Gastrocnemius medialis (tissue), 4 donors: ENCODE results near the gene NRG4. TPM values are rescaled to one million over a fixed set of nuclear protein-coding genes. Genes with fewer than 3 reads are reported as not detected.

ENCODE experiments used
- ATAC-seq, 2 donors: fragments of 150-250 bp; one replicate each; pipeline ENCODE4 v1.9.1; 2016
- DNase-seq, 2 donors: peaks; one replicate each; pipeline ENCODE4 v3.0.0-alpha.2; 2019
- H3K27ac ChIP-seq, 4 donors: fragments of 200-600 bp; sonication (generic); 1 replicate in 1 of 4; 2 replicates in 3 of 4; pipeline ENCODE4 v1.5.1; 2016 to 2018; ENCODE audit warnings: mild to moderate bottlenecking in 2 of 4, moderate library complexity in 1 of 4
- H3K27me3 ChIP-seq, 3 donors: fragments of 200-600 bp; sonication (generic) in 2 of 3; 1 replicate in 1 of 3; 2 replicates in 2 of 3; pipeline versions ENCODE4 v1.5.1 to v1.6.0; 2016 to 2019; ENCODE audit warnings: mild to moderate bottlenecking in 1 of 3, moderate library complexity in 1 of 3
- H3K36me3 ChIP-seq, 2 donors: fragments of 200-600 bp; sonication (generic) in 1 of 2; one replicate each; pipeline ENCODE4 v1.5.1; 2017 to 2018
- H3K4me1 ChIP-seq, 2 donors: fragments of 200-600 bp; sonication (generic) in 1 of 2; one replicate each; pipeline ENCODE4 v1.5.1; 2016 to 2017; ENCODE audit warnings: mild to moderate bottlenecking in 2 of 2
- H3K4me3 ChIP-seq, 4 donors: fragments of 200-600 bp; sonication (generic) in 3 of 4; 1 replicate in 1 of 4; 2 replicates in 3 of 4; pipeline ENCODE4 v1.5.1; 2016 to 2019; ENCODE audit warnings: mild to moderate bottlenecking in 2 of 4
- H3K9me3 ChIP-seq, 3 donors: fragments of 200-600 bp; sonication (generic) in 2 of 3; 1 replicate in 1 of 3; 2 replicates in 2 of 3; pipeline ENCODE4 v1.5.1; 2016 to 2019
- POLR2A ChIP-seq, 2 donors: fragments of 450-650 bp; IDR thresholded peaks; one replicate each; pipeline ENCODE4 v1.6.1; 2017; ENCODE audit warnings: antibody characterized with exemption in 2 of 2, mild to moderate bottlenecking in 2 of 2, moderate library complexity in 2 of 2
- in situ Hi-C, 4 donors: fragments of 200-750 bp; cut with MboI; loops; one replicate each; pipeline versions ENCODE4 v1.15.0 to v1.8.0; 2017; ENCODE audit warnings: low sequenced_read_pairs in 4 of 4
- intact Hi-C: fragments of 100-400 bp; cut with DNase I; formaldehyde crosslinking; loops from one replicate; pipeline ENCODE4 v1.15.1; 2023; ENCODE audit warnings: low total_unique reads
- total RNA-seq, 4 donors: library from RNA; depleted of rRNA; stranded (reverse); fragments of >200 nt; gene quantifications; one replicate each; pipeline versions ENCODE4 v1.1.0 to v1.2.3, GENCODE V29; 2016
- TF ChIP-seq, protein P1 (sequence below), 5 experiments: fragments of 450-650 bp in 3 of 5; fragments of 200-600 bp in 2 of 5; sonication (generic) in 2 of 5; IDR thresholded peaks in 4 of 5; conservative IDR thresholded peaks in 1 of 5; 1 replicate in 4 of 5; 2 replicates in 1 of 5; pipeline ENCODE4 v1.5.1; 2016 to 2019; ENCODE audit warnings: antibody characterized with exemption in 5 of 5, mild to moderate bottlenecking in 3 of 5, moderate library complexity in 3 of 5

Gene NRG4
- total RNA-seq, 4 donors from 2014 or later, result 2.0 to 9.8 (median 3.4) TPM

DNA sequence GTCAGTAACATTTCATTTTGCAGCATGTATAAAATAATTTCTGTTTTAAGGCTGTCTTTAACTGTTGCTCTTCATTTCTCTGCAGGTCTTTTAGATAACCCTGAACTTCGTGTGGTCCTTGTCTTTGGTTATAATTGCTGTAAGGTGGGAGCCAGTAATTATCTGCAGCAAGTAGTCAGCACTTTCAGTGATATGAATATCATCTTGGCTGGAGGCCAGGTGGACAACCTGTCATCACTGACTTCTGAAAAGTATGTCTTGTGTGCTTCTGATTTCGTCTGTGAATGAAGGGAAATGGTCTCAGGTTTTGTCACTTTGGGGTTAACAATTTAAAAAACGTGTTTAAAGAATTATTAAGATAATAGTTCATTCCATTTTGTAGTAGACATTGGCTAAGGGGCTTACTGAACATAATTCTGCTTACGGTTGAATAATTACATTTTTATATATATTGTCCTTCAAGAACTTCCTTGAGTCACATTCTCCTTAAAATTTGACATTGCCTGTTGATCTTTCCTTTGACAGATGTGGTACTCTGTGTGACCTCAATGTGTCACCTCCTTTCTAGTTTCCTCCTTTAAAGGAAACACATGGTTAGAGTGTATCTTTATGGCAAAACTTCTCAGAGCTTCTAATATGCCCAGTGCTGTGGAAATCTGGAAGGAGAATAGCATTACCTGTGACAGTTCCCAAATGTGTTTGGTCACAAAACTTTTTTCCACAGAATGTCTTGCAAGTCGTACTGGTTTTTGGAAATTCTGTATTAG is 82.2 kb downstream of the NRG4 start:
- intact Hi-C loops (loop anchor here (1.0 kb wide), 1 partner anchor 56 kb away; no protein-coding TSS in a partner anchor), in situ Hi-C loops (no loop called here)
- Histone ChIP-seq H3K4me1 (peaks cover 15 to 17% of the 10 kb centered on the region in 2 donors), H3K9me3 (no peaks in the 10 kb centered on the region), H3K27ac (no peak overlapping the region), H3K36me3 (peaks cover 0 to 39% of the 10 kb centered on the region in 2 donors), H3K27me3 (no peaks in the 10 kb centered on the region), H3K4me3 (no peak overlapping the region)
- no peak for DNase-seq
- ATAC-seq, result peak in 1 of 2 donors; percentile 49
- TF ChIP-seq POLR2A (IDR thresholded peaks at IDR 0.05), result no peak
- TF ChIP-seq, protein P1, sequence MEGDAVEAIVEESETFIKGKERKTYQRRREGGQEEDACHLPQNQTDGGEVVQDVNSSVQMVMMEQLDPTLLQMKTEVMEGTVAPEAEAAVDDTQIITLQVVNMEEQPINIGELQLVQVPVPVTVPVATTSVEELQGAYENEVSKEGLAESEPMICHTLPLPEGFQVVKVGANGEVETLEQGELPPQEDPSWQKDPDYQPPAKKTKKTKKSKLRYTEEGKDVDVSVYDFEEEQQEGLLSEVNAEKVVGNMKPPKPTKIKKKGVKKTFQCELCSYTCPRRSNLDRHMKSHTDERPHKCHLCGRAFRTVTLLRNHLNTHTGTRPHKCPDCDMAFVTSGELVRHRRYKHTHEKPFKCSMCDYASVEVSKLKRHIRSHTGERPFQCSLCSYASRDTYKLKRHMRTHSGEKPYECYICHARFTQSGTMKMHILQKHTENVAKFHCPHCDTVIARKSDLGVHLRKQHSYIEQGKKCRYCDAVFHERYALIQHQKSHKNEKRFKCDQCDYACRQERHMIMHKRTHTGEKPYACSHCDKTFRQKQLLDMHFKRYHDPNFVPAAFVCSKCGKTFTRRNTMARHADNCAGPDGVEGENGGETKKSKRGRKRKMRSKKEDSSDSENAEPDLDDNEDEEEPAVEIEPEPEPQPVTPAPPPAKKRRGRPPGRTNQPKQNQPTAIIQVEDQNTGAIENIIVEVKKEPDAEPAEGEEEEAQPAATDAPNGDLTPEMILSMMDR (IDR thresholded peaks at IDR 0.05 in 4 of 5, conservative IDR thresholded peaks at IDR 0.05 in 1 of 5), result no peak

DNA sequence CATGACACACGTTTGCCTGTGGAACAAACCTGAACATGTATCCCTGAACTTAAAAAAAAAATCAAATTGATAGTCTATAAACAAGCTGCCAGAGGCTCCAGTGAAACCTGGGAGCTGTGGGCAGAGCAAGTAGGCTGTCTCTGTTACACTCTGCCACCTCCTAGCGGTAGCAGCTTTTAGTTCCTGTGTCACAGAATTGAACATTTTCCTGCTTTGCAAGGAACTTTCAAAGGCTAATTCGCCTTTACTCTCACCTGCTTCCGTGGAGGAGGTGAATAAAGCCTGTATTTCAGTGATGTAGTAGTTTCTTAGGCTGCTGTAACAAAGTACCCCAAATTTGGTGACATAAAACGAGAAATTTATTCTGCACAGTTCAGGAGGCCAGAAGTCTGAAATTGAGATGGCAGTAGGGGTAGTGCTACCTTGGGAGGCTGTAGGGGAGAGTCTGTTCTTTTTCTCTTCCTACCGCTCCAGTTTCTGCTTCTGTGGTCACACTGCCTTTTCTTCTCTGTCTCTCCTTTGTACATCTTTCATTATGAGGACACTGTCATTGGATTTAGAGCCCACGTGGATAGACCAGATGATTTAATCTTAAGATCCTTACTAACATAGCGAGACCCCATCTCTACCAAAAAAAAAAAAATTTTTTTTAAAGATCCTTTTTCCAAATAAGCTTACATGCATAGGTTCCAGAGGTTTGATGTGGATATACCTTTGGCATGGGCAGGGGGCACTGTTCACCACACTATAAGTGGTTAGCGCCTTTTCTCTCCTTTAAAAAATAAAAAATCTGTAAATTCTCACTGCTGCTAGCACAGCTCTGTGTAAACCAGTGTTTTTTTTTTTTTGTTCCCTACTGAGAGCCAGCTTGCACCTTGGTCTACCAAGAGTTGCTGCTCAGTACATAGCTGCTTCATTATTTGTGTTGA is 83.3 kb downstream of the NRG4 start:
- peaks cover 0 to 29% of the 10 kb centered on the region in 2 donors for H3K36me3 ChIP-seq
- H3K9me3 ChIP-seq, result no peaks in the 10 kb centered on the region
- intact Hi-C loops, result no loop called here
- no peak overlapping the region for H3K4me3 ChIP-seq
- no peaks in the 10 kb centered on the region for H3K27me3 ChIP-seq
- H3K27ac ChIP-seq, result no peak overlapping the region
- TF ChIP-seq, protein P1 (IDR thresholded peaks at IDR 0.05 in 4 of 5, conservative IDR thresholded peaks at IDR 0.05 in 1 of 5), result no peak
- TF ChIP-seq POLR2A (IDR thresholded peaks at IDR 0.05), result no peak
- in situ Hi-C loops, result no loop called here
- ATAC-seq (no peak), DNase-seq (no peak)
- peaks cover 19 to 24% of the 10 kb centered on the region in 2 donors for H3K4me1 ChIP-seq

DNA sequence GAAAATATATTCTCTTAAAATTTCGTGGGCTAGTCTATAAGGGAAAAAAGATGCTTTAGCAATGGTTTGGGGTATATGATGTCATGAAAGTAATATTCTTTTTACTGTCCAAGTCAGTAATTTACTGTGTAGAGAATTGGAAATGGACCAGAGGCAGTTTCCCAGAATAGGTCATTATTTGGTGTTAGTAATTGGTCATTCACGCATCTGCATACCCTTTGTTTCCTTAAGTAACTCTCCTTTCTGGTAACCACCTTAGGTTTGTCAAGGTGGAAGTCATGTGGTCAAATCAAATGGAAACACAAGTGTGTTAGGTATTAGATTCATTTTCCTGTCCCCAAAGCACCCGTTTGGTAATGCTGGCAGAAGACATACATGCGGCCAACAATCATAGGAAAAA is 84.6 kb downstream of the NRG4 start:
- TF ChIP-seq POLR2A (IDR thresholded peaks at IDR 0.05), result no peak
- TF ChIP-seq, protein P1 (IDR thresholded peaks at IDR 0.05 in 4 of 5, conservative IDR thresholded peaks at IDR 0.05 in 1 of 5), result no peak
- Histone ChIP-seq H3K4me3 (no peak overlapping the region), H3K27me3 (no peaks in the 10 kb centered on the region), H3K9me3 (no peaks in the 10 kb centered on the region), H3K36me3 (peaks cover 0 to 20% of the 10 kb centered on the region in 2 donors), H3K27ac (no peak overlapping the region), H3K4me1 (peaks cover 21 to 29% of the 10 kb centered on the region in 2 donors)
- in situ Hi-C loops, result no loop called here
- ATAC-seq (no peak), DNase-seq (no peak)
- intact Hi-C loops, result no loop called here

DNA sequence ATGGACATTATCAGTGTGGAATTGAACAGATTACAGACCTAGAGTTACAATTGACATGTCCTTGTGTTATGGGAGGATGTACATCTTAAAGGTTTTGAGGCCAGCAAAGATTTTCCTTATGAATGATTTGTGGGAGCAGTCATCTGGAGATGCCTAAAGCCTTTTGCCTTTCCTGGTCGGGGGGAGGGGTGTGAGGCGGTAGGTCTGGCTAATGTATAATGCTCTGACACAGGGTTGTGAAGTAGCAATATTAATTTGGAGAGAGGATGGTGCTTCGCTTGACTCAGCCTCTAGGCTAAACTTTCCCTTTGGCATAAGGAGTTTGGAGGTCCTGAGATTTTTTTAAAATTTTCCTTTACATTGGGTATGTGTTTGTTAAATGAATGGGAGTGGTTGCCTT is 85.3 kb downstream of the NRG4 start:
- intact Hi-C loops, result no loop called here
- Histone ChIP-seq H3K4me3 (no peak overlapping the region), H3K36me3 (peaks cover 0 to 17% of the 10 kb centered on the region in 2 donors), H3K4me1 (peaks cover 28 to 35% of the 10 kb centered on the region in 2 donors), H3K9me3 (no peaks in the 10 kb centered on the region), H3K27me3 (no peaks in the 10 kb centered on the region), H3K27ac (no peak overlapping the region)
- DNase-seq (no peak), ATAC-seq (no peak)
- in situ Hi-C loops, result no loop called here
- TF ChIP-seq POLR2A (IDR thresholded peaks at IDR 0.05), result no peak
- TF ChIP-seq, protein P1 (IDR thresholded peaks at IDR 0.05 in 4 of 5, conservative IDR thresholded peaks at IDR 0.05 in 1 of 5), result no peak
